ENCODE measurements around the gene PLIN5.

PLIN5 gene, protein sequence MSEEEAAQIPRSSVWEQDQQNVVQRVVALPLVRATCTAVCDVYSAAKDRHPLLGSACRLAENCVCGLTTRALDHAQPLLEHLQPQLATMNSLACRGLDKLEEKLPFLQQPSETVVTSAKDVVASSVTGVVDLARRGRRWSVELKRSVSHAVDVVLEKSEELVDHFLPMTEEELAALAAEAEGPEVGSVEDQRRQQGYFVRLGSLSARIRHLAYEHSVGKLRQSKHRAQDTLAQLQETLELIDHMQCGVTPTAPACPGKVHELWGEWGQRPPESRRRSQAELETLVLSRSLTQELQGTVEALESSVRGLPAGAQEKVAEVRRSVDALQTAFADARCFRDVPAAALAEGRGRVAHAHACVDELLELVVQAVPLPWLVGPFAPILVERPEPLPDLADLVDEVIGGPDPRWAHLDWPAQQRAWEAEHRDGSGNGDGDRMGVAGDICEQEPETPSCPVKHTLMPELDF

GRCh38 chr19:4534836-4535658, at the start of gene PLIN5:
Gene PLIN5 (minus strand): TSS chr19:4535224. CDS start chr19:4534074, 1,150 bp downstream.
- peak; percentile 85 for DNase-seq

DNA sequence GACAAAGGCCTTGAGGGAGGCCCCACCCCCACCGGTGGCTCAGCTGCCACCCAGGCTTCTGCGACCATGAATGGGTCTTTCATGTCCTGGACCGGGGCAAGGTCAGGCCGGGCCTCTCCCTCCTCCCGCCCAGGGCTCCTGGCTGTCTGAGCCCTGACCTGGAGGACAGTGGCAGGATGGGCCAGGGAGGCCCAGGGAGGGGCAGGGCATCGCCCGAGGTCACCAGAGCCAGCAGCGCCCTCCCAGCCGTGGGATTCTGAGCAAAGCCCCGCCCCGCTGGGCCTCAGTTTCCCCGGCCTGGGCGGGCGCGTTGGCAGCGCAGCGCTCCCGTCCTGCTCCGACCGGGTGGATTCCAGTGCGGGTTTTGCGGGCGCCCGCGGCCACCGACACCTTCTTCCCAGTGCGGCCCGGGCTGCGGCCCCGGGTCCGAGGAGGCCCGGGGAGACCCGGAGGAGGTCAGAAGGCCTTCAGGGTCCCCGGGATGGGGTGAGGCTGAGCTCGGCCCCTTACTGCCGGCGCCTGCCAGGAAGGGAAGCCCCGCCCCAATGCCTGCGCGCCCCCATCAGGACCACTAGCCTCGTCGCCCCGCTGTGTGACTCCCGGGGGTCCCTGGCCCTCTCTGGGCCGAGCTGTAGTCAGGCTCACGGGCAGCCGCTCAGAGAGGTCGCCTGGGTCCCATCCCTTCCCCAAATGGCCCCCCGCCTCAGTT, 49.1 kb upstream of the PLIN5 start:
- DNase-seq = no peak

DNA sequence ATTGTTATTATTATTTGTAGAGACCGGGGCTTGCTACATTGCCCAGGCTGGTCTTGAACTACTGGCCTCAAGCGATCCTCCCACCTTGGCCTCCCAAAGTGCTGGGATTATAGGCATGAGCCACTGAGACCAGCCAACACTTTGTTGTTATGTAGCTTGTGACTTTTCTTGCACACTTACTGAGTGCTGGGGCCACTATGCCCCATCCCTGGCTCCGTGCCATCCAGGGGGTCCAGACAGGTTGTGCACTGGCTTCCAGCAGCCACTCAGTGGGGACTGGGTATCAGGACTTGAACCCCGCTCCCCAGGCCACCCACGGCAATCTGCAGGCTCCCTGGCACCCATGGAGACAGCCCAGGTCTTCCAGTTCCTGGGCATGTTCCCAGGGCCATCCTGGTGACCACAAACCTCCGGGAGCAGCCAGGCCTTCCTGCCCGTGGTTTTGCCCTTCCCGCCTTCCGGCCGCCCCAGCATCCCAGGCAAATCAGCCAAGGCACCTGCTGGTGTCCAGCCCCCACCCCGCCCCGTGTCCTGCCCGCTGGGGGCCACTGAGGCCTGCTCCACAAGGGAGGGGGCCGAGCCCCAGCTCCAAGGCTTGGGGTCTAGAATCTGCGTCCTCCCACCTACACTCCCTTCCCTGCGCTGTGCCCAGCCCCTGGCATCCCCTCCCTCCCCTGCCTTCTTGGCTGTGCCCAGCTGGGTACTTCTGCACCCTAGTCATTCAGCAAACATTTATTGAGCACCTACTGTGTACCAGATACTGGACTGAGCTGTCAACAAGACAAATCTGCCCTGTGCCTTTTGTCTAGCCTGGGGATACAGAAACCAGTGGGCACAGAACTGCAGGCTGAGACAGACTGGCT, 48.2 kb upstream of the PLIN5 start:
- no peak for DNase-seq

- no peak for DNase-seq
Observed at GRCh38 chr19:4581666-4582553, 46.9 kb upstream of the PLIN5 start.

DNA sequence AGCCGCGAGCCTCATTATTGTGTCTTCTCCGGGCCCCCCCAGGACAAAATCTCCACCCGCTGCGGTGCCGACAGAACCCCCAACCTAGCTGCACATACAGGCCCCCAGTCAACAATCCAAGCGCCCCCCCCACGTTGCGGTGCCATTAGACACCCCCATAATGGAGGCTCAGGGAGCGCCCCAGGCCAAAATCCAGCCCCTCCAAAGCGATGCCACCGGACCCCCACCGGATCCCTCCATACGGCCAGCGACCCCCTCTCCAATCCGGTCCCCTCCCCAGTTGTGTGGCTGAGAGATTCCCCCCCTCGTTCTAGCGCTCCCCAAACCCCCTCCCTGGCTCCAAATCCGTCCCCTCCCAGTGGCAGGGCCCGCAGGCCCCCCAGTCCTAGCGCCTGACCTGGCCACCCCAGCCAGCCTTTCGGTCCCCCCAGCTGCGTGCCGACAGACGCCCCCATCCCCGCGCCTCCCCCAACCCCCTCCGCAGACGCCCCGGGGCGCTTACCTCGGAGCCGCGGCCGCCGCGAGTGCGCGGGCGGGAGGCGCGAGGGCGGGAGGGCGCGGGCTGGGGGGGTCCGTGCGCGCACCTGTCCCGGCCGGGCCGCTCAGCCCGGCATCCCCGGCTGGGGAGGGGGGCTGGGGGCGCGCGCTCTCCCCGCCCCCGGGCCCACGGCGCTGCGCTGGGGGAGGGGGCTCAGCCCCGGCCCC, 46.1 kb upstream of the PLIN5 start:
- DNase-seq = no peak

GRCh38 chr19:4580021-4580901, 45.2 kb upstream of the PLIN5 start:
- DNase-seq = no peak

- DNase-seq = no peak
Observed at GRCh38 chr19:4579389-4579788, 44.4 kb upstream of the PLIN5 start.

- DNase-seq = no peak
Observed at GRCh38 chr19:4578552-4579248, 43.7 kb upstream of the PLIN5 start.

DNA sequence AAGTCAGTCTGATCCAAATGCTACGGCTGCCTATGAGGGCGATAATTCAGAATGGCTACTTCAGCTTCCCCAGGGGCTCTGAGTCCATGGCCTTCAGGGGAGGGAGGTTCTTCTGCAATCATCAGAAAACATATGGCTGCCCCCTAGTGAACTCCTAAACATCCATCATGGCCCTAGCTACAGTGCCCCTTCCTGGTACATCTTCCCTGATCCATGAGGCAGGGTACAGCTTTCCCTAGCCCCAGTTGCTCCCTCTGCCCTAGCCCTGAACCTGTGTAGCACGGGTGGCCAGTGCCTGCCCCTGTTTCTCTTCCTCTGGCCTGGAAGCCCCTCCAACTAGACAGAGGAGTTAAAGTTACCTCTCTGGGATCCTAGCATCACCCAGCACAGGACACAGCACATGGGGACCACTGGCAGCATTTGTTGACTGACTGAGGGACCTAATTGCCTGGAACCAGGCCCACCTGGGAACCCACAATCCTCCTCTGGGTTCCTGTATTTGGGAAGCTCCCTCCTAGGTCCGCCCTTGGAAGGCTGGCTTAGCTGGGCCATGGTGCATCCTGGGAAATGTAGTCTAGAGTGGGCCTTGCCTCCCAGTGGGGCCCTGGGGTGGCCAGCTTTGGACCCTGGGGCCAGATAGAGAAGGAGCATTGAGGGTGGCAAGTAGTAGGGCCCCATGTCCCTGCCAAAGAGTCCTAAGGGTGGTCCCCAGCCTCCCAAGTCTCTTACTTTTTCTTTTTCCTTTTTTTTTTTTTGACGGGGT, 42.2 kb upstream of the PLIN5 start:
- DNase-seq = no peak

- peak; percentile 55 for DNase-seq
Observed at GRCh38 chr19:4576016-4576933, 41.3 kb upstream of the PLIN5 start.

DNA sequence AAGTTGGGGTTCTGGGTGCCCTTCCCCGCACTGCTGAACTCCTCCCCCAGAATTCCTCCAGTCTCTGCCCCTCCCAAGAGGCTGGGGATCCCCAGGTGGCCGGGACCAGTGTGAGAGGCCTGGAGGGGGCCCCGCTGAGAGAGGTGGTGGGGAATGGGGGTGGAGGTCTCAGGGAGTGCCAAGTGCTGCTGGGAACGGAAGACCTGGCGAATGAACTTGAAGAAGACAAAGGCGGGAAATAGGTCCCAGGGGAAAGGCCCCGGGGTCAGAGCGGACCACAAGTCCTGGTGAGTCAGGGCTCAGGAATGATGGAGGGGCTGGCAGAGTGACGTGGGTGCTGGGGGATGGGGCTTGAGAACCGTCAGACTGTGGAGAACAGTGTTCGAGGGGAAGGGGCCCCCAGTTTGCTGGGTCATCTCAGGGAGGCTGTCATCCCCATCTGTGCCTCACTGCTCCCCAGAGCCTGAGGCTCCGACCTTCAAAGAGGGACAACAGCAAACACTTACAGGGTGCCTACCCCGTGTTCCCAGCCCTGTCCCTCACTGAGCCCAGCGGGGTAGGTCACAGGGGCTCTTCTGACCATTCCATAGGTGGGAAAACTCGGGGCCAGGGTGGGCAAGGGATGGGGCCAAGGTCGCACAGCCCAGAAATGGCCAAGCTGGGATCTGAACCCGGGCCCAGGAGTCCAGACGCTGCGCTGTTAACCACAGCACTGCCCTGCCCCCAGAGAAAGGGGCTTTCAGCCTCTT, 40.4 kb upstream of the PLIN5 start:
- no peak for DNase-seq

- DNase-seq = no peak
Observed at GRCh38 chr19:4573682-4574081, 38.7 kb upstream of the PLIN5 start.

DNA sequence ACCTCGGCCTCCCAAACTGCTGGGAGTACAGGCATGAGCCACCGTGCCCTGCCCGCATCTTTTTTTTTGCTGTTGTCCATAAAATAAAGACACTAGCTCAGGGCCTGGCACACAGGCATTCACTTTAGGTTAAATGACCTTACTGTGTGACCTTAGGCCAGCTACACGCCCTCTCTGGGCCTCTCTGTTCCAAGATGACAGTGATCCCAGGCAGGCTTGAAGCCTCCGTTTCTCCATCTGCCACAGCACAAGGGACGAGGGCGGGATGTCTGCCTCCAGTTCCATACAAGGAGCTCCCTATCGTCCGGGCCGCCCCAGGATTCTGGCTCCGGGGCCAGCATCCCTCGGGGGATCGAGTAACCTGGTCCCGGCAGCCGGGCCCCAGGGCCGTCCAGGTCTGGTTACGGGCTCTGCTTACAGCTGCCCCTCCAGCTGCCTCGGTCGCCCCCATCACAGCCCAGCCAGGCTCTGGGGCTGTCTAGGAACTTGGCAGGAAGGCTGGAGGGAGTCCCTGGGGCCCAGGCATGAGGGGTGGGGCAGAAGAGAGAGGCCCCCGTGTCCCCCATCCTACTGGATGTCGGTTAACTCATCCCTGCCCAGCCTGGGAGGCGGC, 36.4 kb upstream of the PLIN5 start:
- DNase-seq = no peak

GRCh38 chr19:4570916-4571304, 35.9 kb upstream of the PLIN5 start:
- no peak for DNase-seq

- no peak for DNase-seq
Observed at GRCh38 chr19:4570402-4570801, 35.4 kb upstream of the PLIN5 start.

GRCh38 chr19:4568886-4569285, 33.9 kb upstream of the PLIN5 start:
- DNase-seq = no peak

Measured in hematopoietic multipotent progenitor cell treated with erythropoietin and hydrocortisone succinate and interleukin-3 and kit ligand, for 8 days (in vitro differentiated cells).